A549 (cell line): ENCODE data around the gene CAP2. TPM values are rescaled to one million over a fixed set of nuclear protein-coding genes. Genes with fewer than 3 reads are reported as not detected.
A peak's percentile ranks its signal among the peaks of the same experiment; 100 is the strongest.
"Not testable (repeated sequence)": the region's sequence is repeated elsewhere in the genome, so short reads cannot be mapped to it uniquely, and the experiment has no call there.

ENCODE experiments used
- ATAC-seq, 2 experiments: fragments of 200-7000 bp in 1 of 2; fragments of >200 bp in 1 of 2; cut with Nextera tagmentation in 1 of 2; cut with Tn5 transposase in 1 of 2; 3 replicates each; pipeline versions ENCODE4 v1.8.0 to v1.9.1; 2018 to 2020; ENCODE audit warnings: mild to moderate bottlenecking in 1 of 2, moderate library complexity in 1 of 2
- CTCF ChIA-PET: fragments of 300-600 bp; sonication (Branson Sonifier 250); formaldehyde crosslinking; extraction: SDS; loops from one replicate; lab custom pipeline; 2021; ENCODE audit warnings: antibody characterized with exemption, inconsistent platforms; lab: Yijun Ruan, JAX
- POLR2A ChIA-PET: fragments of 350-600 bp; formaldehyde crosslinking; extraction: SDS; loops from one replicate; lab custom pipeline; 2021; ENCODE audit warnings: antibody characterized with exemption, inconsistent platforms; lab: Yijun Ruan, JAX
- DNase-seq, 2 experiments: peaks; one replicate each; pipeline versions ENCODE4 v3.0.0 to v3.0.0-alpha.2; 2011 to 2016; ENCODE audit warnings: low read depth in 1 of 2, low spot score in 1 of 2
- FAIRE-seq: peaks from 2 replicates; lab custom pipeline; 2011; peaks lifted over from hg19 to GRCh38; lab: Jason Lieb, UNC
- H3K27ac ChIP-seq, 2 experiments: fragments of >200 bp; sonication (Bioruptor Twin); formaldehyde crosslinking; 3 replicates each; pipeline ENCODE4 v1.5.1; 2016 to 2017
- H3K4me1 ChIP-seq: fragments of >200 bp; sonication (Bioruptor Twin); formaldehyde crosslinking; 3 replicates; pipeline ENCODE4 v1.6.1; 2016
- H3K4me2 ChIP-seq: fragments of >200 bp; sonication (Bioruptor Twin); formaldehyde crosslinking; 3 replicates; pipeline ENCODE4 v1.6.1; 2016
- H3K4me3 ChIP-seq: fragments of >200 bp; sonication (Bioruptor Twin); formaldehyde crosslinking; 3 replicates; pipeline ENCODE4 v1.5.1; 2016
- H3K9me3 ChIP-seq: fragments of >200 bp; sonication (Bioruptor Twin); formaldehyde crosslinking; 3 replicates; pipeline ENCODE4 v1.6.1; 2016
- ATOH8 ChIP-seq: fragments of 250-450 bp; sonication (Bioruptor Pico); IDR thresholded peaks from 2 replicates; pipeline ENCODE4 v1.5.0; 2020; ENCODE audit warnings: low read depth, mild to moderate bottlenecking, moderate library complexity
- BCL3 ChIP-seq: fragments of >200 bp; sonication (Bioruptor Twin); formaldehyde crosslinking; IDR thresholded peaks from 3 replicates; pipeline ENCODE4 v1.6.1; 2016
- CEBPB ChIP-seq, 2 experiments: fragments of >200 bp in 1 of 2; sonication (Bioruptor Twin) in 1 of 2; formaldehyde crosslinking in 1 of 2; IDR thresholded peaks; 2 replicates each; pipeline ENCODE4 v1.6.1; 2012 to 2016
- CHD2 ChIP-seq: fragments of 150-350 bp; IDR thresholded peaks from 2 replicates; pipeline ENCODE4 v1.6.1; 2014; ENCODE audit warnings: low read length; ENCODE audit not compliant: partially characterized antibody
- HMGXB4 ChIP-seq: fragments of 250-450 bp; sonication (Bioruptor Pico); IDR thresholded peaks from 2 replicates; pipeline ENCODE4 v1.5.0; 2021; ENCODE audit warnings: mild to moderate bottlenecking, moderate library complexity, borderline replicate concordance
- HOXB13 ChIP-seq: fragments of 250-450 bp; sonication (Bioruptor Pico); IDR thresholded peaks from 2 replicates; pipeline ENCODE4 v1.5.0; 2020; ENCODE audit warnings: low read depth, mild to moderate bottlenecking, moderate library complexity
- KDM1A ChIP-seq: fragments of 200-600 bp; sonication (generic); IDR thresholded peaks from 2 replicates; pipeline ENCODE4 v1.6.1; 2016; ENCODE audit warnings: low read depth, mild to moderate bottlenecking
- MAFK ChIP-seq: fragments of 450-650 bp; IDR thresholded peaks from 2 replicates; pipeline ENCODE4 v1.6.1; 2014; ENCODE audit not compliant: partially characterized antibody
- NFE2L2 ChIP-seq: fragments of 150-350 bp; conservative IDR thresholded peaks from 2 replicates; pipeline ENCODE4 v1.6.1; 2014; ENCODE audit warnings: low read length
- NPAS2 ChIP-seq: fragments of 250-450 bp; sonication (Bioruptor Pico); IDR thresholded peaks from 2 replicates; pipeline ENCODE4 v1.8.0; 2022; ENCODE audit warnings: mild to moderate bottlenecking, moderate library complexity, borderline replicate concordance
- POLR2A ChIP-seq: IDR thresholded peaks from 2 replicates; pipeline ENCODE4 v1.6.1; 2012; ENCODE audit warnings: mild to moderate bottlenecking, low read length
- POLR2AphosphoS2 ChIP-seq: conservative IDR thresholded peaks from 2 replicates; pipeline ENCODE4 v1.6.1; 2012; ENCODE audit warnings: low read length, improper control_type of control experiment, inconsistent platforms
- RARB ChIP-seq: fragments of 250-450 bp; sonication (Bioruptor Pico); IDR thresholded peaks from 2 replicates; pipeline ENCODE4 v1.8.0; 2021; ENCODE audit warnings: mild to moderate bottlenecking, moderate library complexity
- SMC3 ChIP-seq: fragments of >200 bp; sonication (Bioruptor Twin); formaldehyde crosslinking; IDR thresholded peaks from 3 replicates; pipeline ENCODE4 v1.6.1; 2018; ENCODE audit warnings: inconsistent platforms
- USF2 ChIP-seq: fragments of 450-650 bp; IDR thresholded peaks from 2 replicates; pipeline ENCODE4 v1.6.1; 2014; ENCODE audit warnings: antibody characterized with exemption
- ZC3H11A ChIP-seq: fragments of 450-650 bp; IDR thresholded peaks from 2 replicates; pipeline ENCODE4 v1.6.1; 2014; ENCODE audit warnings: antibody characterized with exemption, mild to moderate bottlenecking
- ZSCAN20 ChIP-seq: fragments of 250-450 bp; sonication (Bioruptor Pico); IDR thresholded peaks from 2 replicates; pipeline ENCODE4 v1.8.0; 2022; ENCODE audit warnings: mild to moderate bottlenecking, moderate library complexity
- WGBS: methylation state at CpG from one replicate; pipeline ENCODE4 v1.1.6; 2017; ENCODE audit errors: missing lambda C conversion rate; 5-methylcytosine and 5-hydroxymethylcytosine counted together
- polyA plus RNA-seq, 4 experiments: library from polyadenylated mRNA; depleted of rRNA in 3 of 4; stranded (reverse); fragments of >200 nt; fragmentation: RNase III in 1 of 4; extraction: RNeasy Plus Mini Kit Qiagen cat#74134 plus additional on column Dnase treatment in 1 of 4; gene quantifications; 2 replicates in 3 of 4; 3 replicates in 1 of 4; pipeline ENCODE4 v1.2.3, GENCODE V29; 2011 to 2017

The CAP2 gene
- polyA plus RNA-seq, 2 of the 4 experiments (the other 2 are of a cell fraction) = 27.2 to 43.3 TPM

GRCh38 chr6:17432356-17432755, 39.0 kb downstream of the CAP2 start:
- peak overlapping the region in 1 of 2 experiments; percentile 14; a peak in 1 of 6 replicates for H3K27ac ChIP-seq
- no peak overlapping the region for H3K4me3 ChIP-seq
- ChIA-PET CTCF (no interaction called here), POLR2A (no interaction called here)
- FAIRE-seq (no peak), DNase-seq (no peak), ATAC-seq (no peak)
- TF ChIP-seq MAFK (peak; percentile 44), POLR2A (no peak)
- 88% methylated on average over 2 of the region's 2 CpGs for WGBS
- H3K4me2 ChIP-seq = peak overlapping the region; percentile 27; the same call in 1 of the 3 replicates
- H3K4me1 ChIP-seq = peaks cover 42% of the 10 kb centered on the region
- no peaks in the 10 kb centered on the region for H3K9me3 ChIP-seq

- POLR2A ChIA-PET = no interaction called here
- CTCF ChIA-PET = no interaction called here
- no peak overlapping the region for H3K4me3 ChIP-seq
- DNase-seq (no peak), ATAC-seq (no peak), FAIRE-seq (no peak)
- H3K9me3 ChIP-seq = no peaks in the 10 kb centered on the region
- no peak overlapping the region for H3K27ac ChIP-seq
- H3K4me2 ChIP-seq = no peak overlapping the region
- TF ChIP-seq HOXB13 = no peak
- no peak for TF ChIP-seq ZC3H11A
- TF ChIP-seq POLR2AphosphoS2 = no peak
- TF ChIP-seq RARB (CRISPR knock-in tag) = no peak
- no peak for TF ChIP-seq HMGXB4 (CRISPR knock-in tag)
- TF ChIP-seq NFE2L2 = no peak
- TF ChIP-seq ZSCAN20 (CRISPR knock-in tag) = no peak
- no peak for TF ChIP-seq CHD2
- TF ChIP-seq CEBPB (IDR thresholded peaks at IDR 0.05) = no peak
- TF ChIP-seq SMC3 = no peak
- no peak for TF ChIP-seq NPAS2 (CRISPR knock-in tag)
- TF ChIP-seq ATOH8 (CRISPR knock-in tag) = no peak
- no peak for TF ChIP-seq KDM1A
- no peak for TF ChIP-seq BCL3
- TF ChIP-seq, all 56 proteins: peak for 0
- 73% methylated on average over 11 of the region's 11 CpGs for WGBS
- H3K4me1 ChIP-seq = no peaks in the 10 kb centered on the region
Measured at GRCh38 chr6:17439243-17439993, 46.0 kb downstream of the CAP2 start.

GRCh38 chr6:17440811-17441210, 47.4 kb downstream of the CAP2 start:
- ATAC-seq, H3K4me1 ChIP-seq, POLR2A ChIA-PET, H3K9me3 ChIP-seq, H3K4me2 ChIP-seq, H3K4me3 ChIP-seq, CTCF ChIA-PET, DNase-seq, FAIRE-seq, H3K27ac ChIP-seq: not testable (repeated sequence)
- 94% methylated on average over 4 of the region's 4 CpGs for WGBS

GRCh38 chr6:17442196-17442595, 48.8 kb downstream of the CAP2 start:
- no peak overlapping the region for H3K4me3 ChIP-seq
- no peak for FAIRE-seq
- CTCF ChIA-PET = no interaction called here

More at GRCh38 chr6:17442196-17442595, 48.8 kb downstream of the CAP2 start:
- H3K27ac ChIP-seq = no peak overlapping the region
- POLR2A ChIA-PET = no interaction called here
- H3K4me2 ChIP-seq = no peak overlapping the region
- ATAC-seq (no peak), DNase-seq (no peak)
- H3K4me1 ChIP-seq = no peaks in the 10 kb centered on the region
- WGBS = 63% methylated on average over 3 of the region's 4 CpGs
- TF ChIP-seq USF2 (no peak), MAFK (peak; percentile 75)
- no peaks in the 10 kb centered on the region for H3K9me3 ChIP-seq
